IMR-90 (cell line): ENCODE results near the gene ETV6. TPM values are rescaled to one million over a fixed set of nuclear protein-coding genes. Genes with fewer than 3 reads are reported as not detected.

ENCODE experiments used
- ATAC-seq: fragments of 200-7000 bp; cut with Tn5 transposase; 2 replicates; pipeline ENCODE4 v1.9.1; 2020; ENCODE audit warnings: low read depth, mild to moderate bottlenecking, moderate library complexity
- BruUV-seq: library from RNA; stranded (reverse); fragments of 400-500 nt; replicated peaks from 2 replicates; lab custom pipeline; 2021; lab: Mats Ljungman, UMichigan
- CTCF ChIA-PET: fragments of 300-600 bp; formaldehyde crosslinking; extraction: SDS; loops from one replicate; lab custom pipeline; 2021; ENCODE audit warnings: antibody characterized with exemption; lab: Yijun Ruan, JAX
- POLR2A ChIA-PET: fragments of 300-600 bp; sonication (Branson Sonifier 250); formaldehyde crosslinking; loops from one replicate; lab custom pipeline; 2022; ENCODE audit warnings: antibody characterized with exemption; ENCODE audit not compliant: unreplicated experiment; lab: Charles Lee
- DNase-seq: peaks from one replicate; pipeline ENCODE4 v3.0.0; 2013
- H2AFZ ChIP-seq: replicated peaks from 2 replicates; pipeline ENCODE3; 2013; ENCODE audit warnings: low read length, mild to moderate bottlenecking; ENCODE audit not compliant: poor library complexity
- H2AK5ac ChIP-seq: 2 replicates; pipeline ENCODE4 v1.6.1; 2013; ENCODE audit warnings: low read depth, low read length, inconsistent platforms
- H2AK9ac ChIP-seq: replicated peaks from 2 replicates; pipeline ENCODE3; 2013; ENCODE audit warnings: mild to moderate bottlenecking, low read depth, low read length, moderate library complexity; ENCODE audit not compliant: poor library complexity
- H2BK120ac ChIP-seq: 2 replicates; pipeline ENCODE4 v1.6.1; 2013; ENCODE audit warnings: low read depth, low read length, inconsistent platforms
- H2BK15ac ChIP-seq: 3 replicates; pipeline ENCODE4 v1.6.1; 2013; ENCODE audit warnings: low read depth, low read length, inconsistent platforms
- H2BK20ac ChIP-seq: 2 replicates; pipeline ENCODE4 v1.6.1; 2013; ENCODE audit warnings: low read depth, mild to moderate bottlenecking, inconsistent platforms, low read length, moderate library complexity
- H2BK5ac ChIP-seq: 2 replicates; pipeline ENCODE4 v1.6.1; 2013; ENCODE audit warnings: mild to moderate bottlenecking, low read depth, low read length, inconsistent platforms; ENCODE audit not compliant: poor library complexity, severe bottlenecking
- H3K14ac ChIP-seq: replicated peaks from 2 replicates; pipeline ENCODE4 v1.6.1; 2013; ENCODE audit warnings: low read depth, low read length, inconsistent platforms
- H3K18ac ChIP-seq: 2 replicates; pipeline ENCODE4 v1.6.1; 2013; ENCODE audit warnings: low read depth, low read length, control low read depth
- H3K23ac ChIP-seq: 2 replicates; pipeline ENCODE4 v1.6.1; 2013; ENCODE audit warnings: low read depth, low read length, inconsistent platforms
- H3K27ac ChIP-seq: 2 replicates; pipeline ENCODE4 v1.5.1; 2013; ENCODE audit warnings: mild to moderate bottlenecking, control low read depth, low read length; ENCODE audit not compliant: insufficient read depth
- H3K27me3 ChIP-seq: 2 replicates; pipeline ENCODE4 v1.6.1; 2013; ENCODE audit warnings: low read length; ENCODE audit not compliant: control insufficient read depth, insufficient read depth
- H3K36me3 ChIP-seq: 2 replicates; pipeline ENCODE4 v1.6.1; 2013; ENCODE audit warnings: low read length, mixed read lengths; ENCODE audit not compliant: control insufficient read depth, insufficient read depth
- H3K4ac ChIP-seq: 2 replicates; pipeline ENCODE4 v1.6.1; 2013; ENCODE audit warnings: low read depth, low read length, inconsistent platforms
- H3K4me1 ChIP-seq: 2 replicates; pipeline ENCODE4 v1.6.1; 2013; ENCODE audit warnings: low read length, mixed read lengths; ENCODE audit not compliant: control insufficient read depth, insufficient read depth
- H3K4me2 ChIP-seq: 2 replicates; pipeline ENCODE4 v1.6.1; 2013; ENCODE audit warnings: low read depth, mild to moderate bottlenecking, control low read depth, low read length, moderate library complexity
- H3K4me3 ChIP-seq: 2 replicates; pipeline ENCODE4 v1.5.1; 2013; ENCODE audit warnings: low read depth, mild to moderate bottlenecking, control low read depth, low read length, moderate library complexity; ENCODE audit not compliant: insufficient read depth
- H3K56ac ChIP-seq: 2 replicates; pipeline ENCODE4 v1.6.1; 2013; ENCODE audit warnings: low read length, inconsistent platforms; ENCODE audit not compliant: insufficient read depth; ENCODE audit errors: extremely low read depth
- H3K79me1 ChIP-seq, 2 experiments: 2 replicates each; pipeline ENCODE4 v1.6.1; 2013; ENCODE audit warnings: low read length in 2 of 2, inconsistent platforms in 1 of 2, low read depth in 1 of 2
- H3K9ac ChIP-seq: 2 replicates; pipeline ENCODE4 v1.6.1; 2013; ENCODE audit warnings: low read depth, low read length, control low read depth
- H3K9me1 ChIP-seq: 2 replicates; pipeline ENCODE4 v1.6.1; 2013; ENCODE audit warnings: low read length, inconsistent platforms; ENCODE audit not compliant: insufficient read depth
- H3K9me3 ChIP-seq: 2 replicates; pipeline ENCODE4 v1.6.1; 2013; ENCODE audit warnings: low read length; ENCODE audit not compliant: control insufficient read depth, insufficient read depth
- H4K20me1 ChIP-seq: 2 replicates; pipeline ENCODE4 v1.6.1; 2013; ENCODE audit warnings: low read length, inconsistent platforms; ENCODE audit not compliant: insufficient read depth
- H4K5ac ChIP-seq: 2 replicates; pipeline ENCODE4 v1.6.1; 2013; ENCODE audit warnings: mild to moderate bottlenecking, low read depth, low read length, control low read depth
- H4K8ac ChIP-seq, 2 experiments: 2 replicates each; pipeline ENCODE4 v1.6.1; 2013; ENCODE audit warnings: low read depth in 2 of 2, low read length in 2 of 2, control low read depth in 1 of 2, inconsistent platforms in 1 of 2
- H4K91ac ChIP-seq: 2 replicates; pipeline ENCODE4 v1.6.1; 2013; ENCODE audit warnings: low read depth, low read length, inconsistent platforms; ENCODE audit not compliant: insufficient read depth
- CHD1 ChIP-seq: IDR thresholded peaks from 2 replicates; pipeline ENCODE4 v1.6.1; 2012; ENCODE audit warnings: low read depth, low read length, improper control_type of control experiment
- ELK1 ChIP-seq: fragments of 150-350 bp; IDR thresholded peaks from 2 replicates; pipeline ENCODE4 v1.6.1; 2016; ENCODE audit warnings: low read depth, mild to moderate bottlenecking, low read length, moderate library complexity, borderline replicate concordance
- MAZ ChIP-seq: IDR thresholded peaks from 2 replicates; pipeline ENCODE4 v1.6.1; 2012; ENCODE audit warnings: low read depth, mild to moderate bottlenecking, low read length, improper control_type of control experiment, moderate library complexity, borderline replicate concordance
- NFE2L2 ChIP-seq: fragments of 150-350 bp; IDR thresholded peaks from 2 replicates; pipeline ENCODE4 v1.6.1; 2016; ENCODE audit warnings: low read depth, mild to moderate bottlenecking, low read length
- POLR2A ChIP-seq: IDR thresholded peaks from 2 replicates; pipeline ENCODE4 v1.6.1; 2012; ENCODE audit warnings: mild to moderate bottlenecking, low read depth, low read length
- RAD21 ChIP-seq: IDR thresholded peaks from 2 replicates; pipeline ENCODE4 v1.6.1; 2012; ENCODE audit warnings: low read length, improper control_type of control experiment
- RCOR1 ChIP-seq: IDR thresholded peaks from 2 replicates; pipeline ENCODE4 v1.6.1; 2012; ENCODE audit warnings: mild to moderate bottlenecking, low read length, improper control_type of control experiment; ENCODE audit not compliant: insufficient replicate concordance
- RFX5 ChIP-seq: IDR thresholded peaks from 2 replicates; pipeline ENCODE4 v1.8.0; 2012; ENCODE audit warnings: low read depth, mild to moderate bottlenecking, low read length, moderate library complexity
- SMC3 ChIP-seq: fragments of 150-350 bp; IDR thresholded peaks from 2 replicates; pipeline ENCODE4 v1.6.1; 2016; ENCODE audit warnings: low read depth, mild to moderate bottlenecking, antibody characterized with exemption, low read length, moderate library complexity
- WGBS, 2 experiments: methylation state at CpG; one replicate each; pipeline versions ENCODE4 v1.1.5 to v1.1.7; 2013; ENCODE audit warnings: missing lambda C conversion rate in 2 of 2; ENCODE audit not compliant: insufficient read length in 1 of 2; ENCODE audit errors: extremely low coverage in 2 of 2; 5-methylcytosine and 5-hydroxymethylcytosine counted together
- dilution Hi-C: fragments of 300-500 bp; cut with HindIII; formaldehyde crosslinking; loops from one replicate; pipeline ENCODE4 v1.14.3; 2018; ENCODE audit warnings: low sequenced_read_pairs; ENCODE audit not compliant: unreplicated experiment
- in situ Hi-C: fragments of 300-500 bp; cut with MboI; formaldehyde crosslinking; loops from 3 replicates; pipeline ENCODE4 v1.14.3; 2019; ENCODE audit warnings: low sequenced_read_pairs, inconsistent platforms, mixed read lengths
- intact Hi-C: fragments of 100-400 bp; cut with micrococcal nuclease; formaldehyde crosslinking; loops from 2 replicates; pipeline ENCODE4 v1.10.0; 2022
- polyA plus RNA-seq, 3 experiments: library from polyadenylated mRNA; depleted of rRNA; stranded (reverse); fragments of >200 nt; gene quantifications; 2 replicates each; pipeline ENCODE4 v1.2.3, GENCODE V29; 2012; ENCODE audit warnings: low replicate concordance in 1 of 3
- total RNA-seq: library from RNA; depleted of rRNA; stranded (reverse); fragments of >200 nt; gene quantifications from 2 replicates; pipeline ENCODE4 v1.2.3, GENCODE V29; 2012
- TF ChIP-seq, protein P1 (sequence below): conservative IDR thresholded peaks from 2 replicates; pipeline ENCODE4 v1.5.1; 2012; ENCODE audit warnings: mild to moderate bottlenecking, low read depth, low read length, improper control_type of control experiment
- TF ChIP-seq, protein P2 (sequence below): fragments of 150-350 bp; IDR thresholded peaks from 2 replicates; pipeline ENCODE4 v1.6.1; 2017; ENCODE audit warnings: mild to moderate bottlenecking, antibody characterized with exemption, low read length, low read depth

ETV6 gene
- total and polyA plus RNA-seq, 2 of the 4 experiments (the other 2 are of a cell fraction): 8.4 to 9.9 TPM

DNA sequence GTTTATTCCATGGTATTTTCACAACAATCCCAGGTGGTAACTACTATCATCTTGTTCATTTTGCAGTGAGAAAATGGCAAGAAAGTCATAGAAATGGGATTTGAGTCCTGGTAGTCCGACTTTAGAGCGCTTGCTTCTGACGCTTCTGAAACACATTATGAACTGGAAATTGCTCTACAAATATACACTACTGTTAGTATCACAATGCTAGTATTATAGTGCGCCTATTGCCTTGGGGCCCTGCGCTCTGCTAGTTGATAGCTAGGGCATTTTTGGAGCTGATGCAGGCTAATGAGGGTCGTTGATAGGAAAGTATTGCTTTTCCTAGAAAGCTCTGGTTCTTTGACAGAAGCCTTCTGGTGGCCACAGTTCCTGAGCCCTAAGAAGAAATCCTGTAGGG is 61.0 kb downstream of the ETV6 start:
- no peak overlapping the region for H3K4ac ChIP-seq
- H2BK120ac ChIP-seq: no peak overlapping the region
- no peak overlapping the region for H3K4me3 ChIP-seq
- BruUV-seq: no TSS peak
- dilution Hi-C loops (no loop called here), in situ Hi-C loops (loop anchor here (25.0 kb wide), 1 partner anchor 1002 kb away; the partner anchor contains the start of gene CDKN1B), intact Hi-C loops (no loop called here)
- no peaks in the 10 kb centered on the region for H3K9me3 ChIP-seq
- H3K9ac ChIP-seq: no peak overlapping the region
- H3K4me2 ChIP-seq: no peak overlapping the region
- H2BK5ac ChIP-seq: no peak overlapping the region
- H2AK5ac ChIP-seq: no peak overlapping the region
- H3K27me3 ChIP-seq: no peaks in the 10 kb centered on the region
- TF ChIP-seq RCOR1: no peak
- no peak for TF ChIP-seq POLR2A
- TF ChIP-seq, protein P1, sequence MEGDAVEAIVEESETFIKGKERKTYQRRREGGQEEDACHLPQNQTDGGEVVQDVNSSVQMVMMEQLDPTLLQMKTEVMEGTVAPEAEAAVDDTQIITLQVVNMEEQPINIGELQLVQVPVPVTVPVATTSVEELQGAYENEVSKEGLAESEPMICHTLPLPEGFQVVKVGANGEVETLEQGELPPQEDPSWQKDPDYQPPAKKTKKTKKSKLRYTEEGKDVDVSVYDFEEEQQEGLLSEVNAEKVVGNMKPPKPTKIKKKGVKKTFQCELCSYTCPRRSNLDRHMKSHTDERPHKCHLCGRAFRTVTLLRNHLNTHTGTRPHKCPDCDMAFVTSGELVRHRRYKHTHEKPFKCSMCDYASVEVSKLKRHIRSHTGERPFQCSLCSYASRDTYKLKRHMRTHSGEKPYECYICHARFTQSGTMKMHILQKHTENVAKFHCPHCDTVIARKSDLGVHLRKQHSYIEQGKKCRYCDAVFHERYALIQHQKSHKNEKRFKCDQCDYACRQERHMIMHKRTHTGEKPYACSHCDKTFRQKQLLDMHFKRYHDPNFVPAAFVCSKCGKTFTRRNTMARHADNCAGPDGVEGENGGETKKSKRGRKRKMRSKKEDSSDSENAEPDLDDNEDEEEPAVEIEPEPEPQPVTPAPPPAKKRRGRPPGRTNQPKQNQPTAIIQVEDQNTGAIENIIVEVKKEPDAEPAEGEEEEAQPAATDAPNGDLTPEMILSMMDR: no peak
- no peak for TF ChIP-seq MAZ
- TF ChIP-seq SMC3: no peak
- no peak for TF ChIP-seq CHD1
- TF ChIP-seq RAD21: no peak
- TF ChIP-seq, protein P2, sequence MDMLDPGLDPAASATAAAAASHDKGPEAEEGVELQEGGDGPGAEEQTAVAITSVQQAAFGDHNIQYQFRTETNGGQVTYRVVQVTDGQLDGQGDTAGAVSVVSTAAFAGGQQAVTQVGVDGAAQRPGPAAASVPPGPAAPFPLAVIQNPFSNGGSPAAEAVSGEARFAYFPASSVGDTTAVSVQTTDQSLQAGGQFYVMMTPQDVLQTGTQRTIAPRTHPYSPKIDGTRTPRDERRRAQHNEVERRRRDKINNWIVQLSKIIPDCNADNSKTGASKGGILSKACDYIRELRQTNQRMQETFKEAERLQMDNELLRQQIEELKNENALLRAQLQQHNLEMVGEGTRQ: no peak
- TF ChIP-seq RFX5: no peak
- TF ChIP-seq ELK1: no peak
- no peak for TF ChIP-seq NFE2L2
- DNase-seq (no peak), ATAC-seq (no peak)
- WGBS, 2 experiments: no CpG with 5 or more reads among the region's 6 CpGs
- H4K91ac ChIP-seq: no peak overlapping the region
- ChIA-PET CTCF (no interaction called here), POLR2A (no interaction called here)
- peaks cover 12% of the 10 kb centered on the region for H4K20me1 ChIP-seq
- no peak overlapping the region for H4K5ac ChIP-seq
- no peak overlapping the region for H3K14ac ChIP-seq
- H3K9me1 ChIP-seq: peaks cover 22% of the 10 kb centered on the region
- peaks cover 1% of the 10 kb centered on the region; the same call in 1 of the 2 replicates for H3K36me3 ChIP-seq
- H2BK20ac ChIP-seq: no peak overlapping the region
- H2AK9ac ChIP-seq: no peak overlapping the region
- H3K4me1 ChIP-seq: peaks cover 27% of the 10 kb centered on the region
- no peak overlapping the region for H3K18ac ChIP-seq
- H3K56ac ChIP-seq: no peak overlapping the region
- no peak overlapping the region for H4K8ac ChIP-seq
- H3K23ac ChIP-seq: no peak overlapping the region; the same call in 1 of the 2 replicates
- no peak overlapping the region for H2AFZ ChIP-seq
- peaks cover 57 to 92% of the 10 kb centered on the region in 2 experiments for H3K79me1 ChIP-seq
- H3K27ac ChIP-seq: no peak overlapping the region
- no peak overlapping the region for H2BK15ac ChIP-seq
